ENCODE results near the gene TUNAR. TPM values are rescaled to one million over a fixed set of nuclear protein-coding genes. Genes with fewer than 3 reads are reported as not detected.

The TUNAR gene
- total and polyA plus RNA-seq, 2 of the 4 experiments (the other 2 are of a cell fraction), result not detected

DNA sequence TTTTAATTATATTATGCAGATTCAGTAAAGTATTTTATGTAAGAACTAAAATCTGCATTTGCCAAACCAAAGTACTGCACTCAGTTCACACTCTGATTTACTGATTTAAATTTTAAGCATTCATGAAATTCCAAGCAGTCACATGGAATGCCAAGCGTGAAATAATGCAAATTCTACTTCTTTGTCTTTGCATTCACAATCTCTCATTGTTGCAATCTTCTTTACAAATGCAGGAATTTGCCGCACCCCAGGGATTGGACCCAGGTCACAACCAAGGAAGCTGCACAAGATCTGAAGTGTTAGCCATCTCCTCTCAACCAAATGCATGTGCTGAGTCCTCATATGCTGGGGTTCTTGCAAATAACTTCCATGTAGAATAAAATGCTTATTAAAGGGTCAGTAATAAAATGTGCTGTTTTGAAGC, 71.9 kb downstream of the TUNAR start:
- dilution Hi-C loops (cut with HindIII; ENCODE audit: low sequenced_read_pairs, unreplicated experiment), result no loop called here
- Histone ChIP-seq H3K9me1 (ENCODE audit: insufficient read depth, low read length) (no peaks in the 10 kb centered on the region), H2AFZ (replicated peaks; ENCODE audit: low read length, poor library complexity) (no peak overlapping the region), H3K56ac (ENCODE audit: extremely low read depth, insufficient read depth, low read length) (no peak overlapping the region), H2BK20ac (ENCODE audit: low read depth, low read length) (no peak overlapping the region), H3K27me3 (ENCODE audit: control insufficient read depth, insufficient read depth, low read length) (no peaks in the 10 kb centered on the region), H3K4ac (ENCODE audit: low read depth, low read length) (no peak overlapping the region), H3K14ac (replicated peaks; ENCODE audit: low read depth, low read length) (no peak overlapping the region), H2BK120ac (ENCODE audit: low read depth, low read length) (no peak overlapping the region), H3K36me3 (ENCODE audit: control insufficient read depth, insufficient read depth, low read length) (no peaks in the 10 kb centered on the region), H3K9ac (ENCODE audit: low read depth, low read length) (no peak overlapping the region), H3K9me3 (ENCODE audit: control insufficient read depth, insufficient read depth, low read length) (no peaks in the 10 kb centered on the region), H4K5ac (ENCODE audit: low read depth, low read length) (no peak overlapping the region), H3K23ac (ENCODE audit: low read depth, low read length) (no peak overlapping the region), H2BK5ac (ENCODE audit: low read depth, low read length, poor library complexity, severe bottlenecking) (no peak overlapping the region), H2AK5ac (ENCODE audit: low read depth, low read length) (no peak overlapping the region), H3K4me2 (ENCODE audit: low read depth, low read length) (no peak overlapping the region), H3K4me3 (ENCODE audit: insufficient read depth, low read depth, low read length) (no peak overlapping the region), H3K4me1 (ENCODE audit: control insufficient read depth, insufficient read depth, low read length) (no peaks in the 10 kb centered on the region), H4K8ac (ENCODE audit: low read depth in 2 of 2, low read length in 2 of 2) (no peak overlapping the region), H2BK15ac (ENCODE audit: low read depth, low read length) (no peak overlapping the region), H4K91ac (ENCODE audit: insufficient read depth, low read depth, low read length) (no peak overlapping the region), H3K18ac (ENCODE audit: low read depth, low read length) (no peak overlapping the region), H2AK9ac (replicated peaks; ENCODE audit: low read depth, low read length, poor library complexity) (no peak overlapping the region), H3K27ac (ENCODE audit: insufficient read depth, low read length) (no peak overlapping the region), H4K20me1 (ENCODE audit: insufficient read depth, low read length) (no peaks in the 10 kb centered on the region), H3K79me1 (ENCODE audit: low read depth in 1 of 2, low read length in 2 of 2) (no peaks in the 10 kb centered on the region)
- in situ Hi-C loops (cut with MboI; ENCODE audit: low sequenced_read_pairs), result no loop called here
- intact Hi-C loops (cut with micrococcal nuclease), result no loop called here
- ATAC-seq (ENCODE audit: low read depth) (no peak), DNase-seq (no peak)
- BruUV-seq (replicated peaks), result no TSS peak
- TF ChIP-seq RCOR1 (IDR thresholded peaks at IDR 0.05; ENCODE audit: insufficient replicate concordance, low read length) (no peak), NFE2L2 (IDR thresholded peaks at IDR 0.05; ENCODE audit: low read depth, low read length) (no peak), CHD1 (IDR thresholded peaks at IDR 0.05; ENCODE audit: low read depth, low read length) (no peak), MAZ (IDR thresholded peaks at IDR 0.05; ENCODE audit: borderline replicate concordance, low read depth, low read length) (no peak), MXI1 (IDR thresholded peaks at IDR 0.05; ENCODE audit: borderline replicate concordance, low read depth, low read length) (no peak), POLR2A (IDR thresholded peaks at IDR 0.05; ENCODE audit: low read depth, low read length) (no peak), BHLHE40 (IDR thresholded peaks at IDR 0.05; ENCODE audit: low read depth, low read length) (no peak), CTCF (conservative IDR thresholded peaks at IDR 0.05; ENCODE audit: low read depth, low read length) (no peak), SMC3 (IDR thresholded peaks at IDR 0.05; ENCODE audit: low read depth, low read length) (no peak), RFX5 (IDR thresholded peaks at IDR 0.05; ENCODE audit: low read depth, low read length) (no peak), FOS (IDR thresholded peaks at IDR 0.05; ENCODE audit: low read depth, low read length) (no peak), CEBPB (IDR thresholded peaks at IDR 0.05; ENCODE audit: low read depth, low read length) (no peak), ELK1 (IDR thresholded peaks at IDR 0.05; ENCODE audit: borderline replicate concordance, low read depth, low read length) (no peak), RAD21 (IDR thresholded peaks at IDR 0.05; ENCODE audit: low read length) (no peak), MAFK (IDR thresholded peaks at IDR 0.05; ENCODE audit: low read depth, low read length) (no peak)
- TF ChIP-seq, protein P1, sequence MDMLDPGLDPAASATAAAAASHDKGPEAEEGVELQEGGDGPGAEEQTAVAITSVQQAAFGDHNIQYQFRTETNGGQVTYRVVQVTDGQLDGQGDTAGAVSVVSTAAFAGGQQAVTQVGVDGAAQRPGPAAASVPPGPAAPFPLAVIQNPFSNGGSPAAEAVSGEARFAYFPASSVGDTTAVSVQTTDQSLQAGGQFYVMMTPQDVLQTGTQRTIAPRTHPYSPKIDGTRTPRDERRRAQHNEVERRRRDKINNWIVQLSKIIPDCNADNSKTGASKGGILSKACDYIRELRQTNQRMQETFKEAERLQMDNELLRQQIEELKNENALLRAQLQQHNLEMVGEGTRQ (IDR thresholded peaks at IDR 0.05; ENCODE audit: low read depth, low read length), result no peak
- ChIA-PET CTCF (no interaction called here), POLR2A (ENCODE audit: unreplicated experiment) (no interaction called here)
- no CpG with 5 or more reads among the region's 2 CpGs for WGBS, 2 experiments (ENCODE audit: extremely low coverage in 2 of 2, insufficient read length in 1 of 2)
